CD4-positive, alpha-beta T cell treated with Interleukin-10 for 1 hour (primary cell): Measurements from ENCODE around the gene GEMIN8.
A peak's percentile ranks its signal among the peaks of the same experiment; 100 is the strongest.

Experiments
- DNase-seq: peaks from one replicate; pipeline ENCODE4 v3.0.0-alpha.2; 2020

GEMIN8 gene, protein sequence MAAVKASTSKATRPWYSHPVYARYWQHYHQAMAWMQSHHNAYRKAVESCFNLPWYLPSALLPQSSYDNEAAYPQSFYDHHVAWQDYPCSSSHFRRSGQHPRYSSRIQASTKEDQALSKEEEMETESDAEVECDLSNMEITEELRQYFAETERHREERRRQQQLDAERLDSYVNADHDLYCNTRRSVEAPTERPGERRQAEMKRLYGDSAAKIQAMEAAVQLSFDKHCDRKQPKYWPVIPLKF

DNA sequence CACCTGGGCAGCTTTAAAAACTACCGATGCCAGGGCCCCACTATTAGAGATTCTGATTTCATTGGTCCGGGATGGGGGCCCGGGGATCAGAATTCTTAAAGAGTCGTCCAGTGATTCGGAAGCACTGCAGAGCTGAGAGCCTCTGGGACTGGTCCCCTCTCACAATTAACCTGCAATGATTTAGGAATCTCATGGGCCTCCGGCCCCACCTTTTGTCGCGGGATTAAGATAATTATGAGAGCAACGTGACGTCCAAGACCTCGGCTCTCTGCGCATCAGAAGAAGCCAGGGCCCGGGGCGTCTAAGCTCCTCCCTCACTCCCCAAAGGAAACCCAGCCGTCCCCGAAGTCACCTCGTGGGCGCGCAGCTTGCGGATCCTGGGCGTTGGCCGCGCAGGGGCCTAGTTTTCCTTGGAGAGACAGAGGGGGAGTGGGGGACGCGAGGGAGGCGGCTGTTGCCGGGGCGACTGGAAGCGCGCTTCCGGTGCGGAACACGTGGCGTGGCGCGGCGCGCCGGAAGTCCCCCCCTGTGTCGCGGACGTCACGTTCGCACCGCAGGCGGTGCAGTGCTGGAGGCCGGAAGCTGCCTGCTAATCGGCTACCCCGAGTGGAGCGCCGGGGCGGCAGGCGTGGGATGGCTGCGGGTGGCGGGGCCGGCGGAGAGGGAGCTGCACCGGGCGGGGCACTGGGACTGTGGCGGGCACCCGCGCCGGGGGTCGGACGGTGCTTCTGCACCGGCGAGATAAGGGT is at the start of gene GEMIN8:
GEMIN8 (minus strand) TSS at position 468 of the 749 bp plus-strand sequence. CDS start 8,414 bp downstream, outside the sequence.
- peak; percentile 87 for DNase-seq

- no peak for DNase-seq
Measured at GRCh38 chrX:14076639-14077038, 46.9 kb upstream of the GEMIN8 start.

DNA sequence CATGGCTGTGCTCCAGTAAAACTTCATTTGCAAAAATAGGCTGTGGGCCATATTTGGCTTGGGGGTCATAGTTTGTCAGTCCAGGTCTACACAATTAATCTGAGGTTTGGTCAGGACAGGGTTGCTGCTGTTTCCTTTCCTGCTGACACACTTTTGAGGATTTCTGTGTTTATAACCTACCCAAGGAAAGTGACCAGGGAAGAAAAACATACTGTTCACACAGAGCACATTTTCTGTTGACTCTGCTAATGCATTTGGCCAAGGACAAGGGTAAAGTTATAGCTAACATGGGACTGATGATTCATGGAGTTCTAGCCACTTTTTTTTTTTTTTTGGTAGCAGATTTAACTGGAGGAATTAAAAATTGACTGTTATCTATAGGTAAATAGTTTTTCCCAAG is 43.9 kb upstream of the GEMIN8 start:
- no peak for DNase-seq

DNA sequence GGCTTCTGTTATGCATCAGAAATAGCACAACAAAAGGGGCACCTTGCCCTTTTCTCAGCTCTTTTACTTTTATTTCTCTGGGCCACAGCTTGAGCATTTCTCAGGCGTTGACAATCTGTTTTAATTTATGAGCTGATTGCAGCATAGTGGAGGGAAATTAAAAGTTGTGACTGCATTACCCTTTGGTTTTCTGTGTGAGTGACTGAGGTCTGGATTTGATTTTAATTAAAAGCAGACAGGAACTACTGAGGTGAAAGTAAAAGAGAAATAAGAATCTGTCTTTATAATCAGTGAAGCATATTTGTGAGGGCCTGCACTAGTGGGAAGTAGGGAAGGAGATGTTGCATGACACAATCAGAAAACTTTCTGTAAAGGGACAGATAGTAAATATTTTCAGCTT is 43.4 kb upstream of the GEMIN8 start:
- DNase-seq = no peak

DNA sequence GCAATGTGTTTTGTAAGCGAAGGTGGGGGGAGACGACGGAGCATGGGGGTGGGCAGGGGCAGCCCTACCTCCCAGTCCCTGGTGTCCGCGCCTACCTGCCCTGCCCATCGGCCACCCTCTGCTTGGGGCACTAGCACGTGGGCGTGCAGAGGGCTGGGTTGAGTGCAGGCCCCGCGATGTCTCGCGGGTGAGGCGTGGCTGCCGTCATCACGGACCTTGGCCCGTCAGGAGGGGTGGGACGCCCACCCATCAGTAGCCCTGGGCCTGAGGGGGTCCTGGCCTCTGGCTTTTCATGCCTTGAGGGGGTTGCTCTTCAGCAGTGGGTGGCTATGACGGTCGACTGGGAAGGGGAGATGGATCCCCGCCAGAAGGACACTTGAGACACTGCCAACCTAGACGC is 36.1 kb upstream of the GEMIN8 start:
- no peak for DNase-seq

DNA sequence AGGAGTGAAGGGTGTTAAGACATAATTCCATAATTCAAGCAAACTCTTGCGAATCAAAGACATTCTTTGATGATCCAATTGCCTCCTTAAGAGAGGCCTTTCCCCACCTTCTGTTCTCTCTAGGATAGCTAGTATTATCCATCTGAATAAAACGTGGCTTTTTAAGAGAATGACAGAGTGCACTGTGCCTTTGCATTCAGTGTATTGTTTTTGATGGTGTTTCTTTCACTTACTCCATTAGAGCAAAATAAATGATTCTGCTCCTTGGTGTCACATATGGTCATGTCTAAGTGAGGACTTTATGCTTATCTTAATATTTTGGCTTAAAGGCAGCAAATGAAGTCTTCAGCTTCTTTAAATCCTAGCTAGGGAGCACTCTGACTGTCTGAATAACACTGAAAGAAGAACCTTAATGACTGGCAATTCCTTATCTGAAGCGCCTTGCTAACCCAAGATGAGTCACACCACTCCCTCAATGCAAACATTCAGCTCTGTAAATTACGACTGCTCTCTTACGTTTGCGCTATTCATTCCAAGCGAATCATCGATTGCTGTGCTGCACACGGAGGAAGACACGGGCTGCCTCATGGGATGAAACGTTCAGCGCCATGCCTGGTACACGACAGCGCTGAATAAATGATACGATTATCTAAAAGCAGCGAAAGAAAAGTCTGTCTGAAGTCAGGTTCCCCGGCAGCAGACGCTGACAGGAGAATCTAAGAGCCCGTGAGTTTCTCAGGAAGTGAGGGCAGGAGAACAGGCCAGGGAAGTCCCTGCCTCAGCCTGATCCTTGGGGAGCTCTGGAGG is 35.1 kb upstream of the GEMIN8 start:
- DNase-seq = no peak

- DNase-seq = no peak
Measured at GRCh38 chrX:14062524-14062923, 32.8 kb upstream of the GEMIN8 start.

DNA sequence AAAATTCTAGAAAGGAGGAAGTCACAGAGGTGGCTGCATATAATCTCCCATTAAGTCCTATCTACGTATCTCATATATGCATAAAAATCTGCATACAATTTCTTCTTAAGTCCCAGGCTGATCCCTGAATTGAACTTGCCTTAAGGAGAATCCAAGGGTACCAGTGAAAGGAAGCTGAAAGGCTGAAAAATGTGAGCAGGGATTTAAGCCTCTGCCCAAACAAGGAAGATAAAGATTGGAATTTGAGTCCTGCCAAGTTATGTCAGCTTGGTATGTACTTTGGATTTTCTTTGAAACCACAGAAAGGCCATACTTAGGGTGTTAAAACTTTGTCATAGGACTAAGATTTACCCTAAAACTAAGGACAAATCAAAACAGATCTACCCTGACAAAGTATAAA is 26.5 kb upstream of the GEMIN8 start:
- DNase-seq = no peak

- DNase-seq = no peak
Measured at GRCh38 chrX:14051416-14051815, 21.7 kb upstream of the GEMIN8 start.

- no peak for DNase-seq
Measured at GRCh38 chrX:14050709-14051108, 21.0 kb upstream of the GEMIN8 start.

- no peak for DNase-seq
Measured at GRCh38 chrX:14043209-14043608, 13.5 kb upstream of the GEMIN8 start.

DNA sequence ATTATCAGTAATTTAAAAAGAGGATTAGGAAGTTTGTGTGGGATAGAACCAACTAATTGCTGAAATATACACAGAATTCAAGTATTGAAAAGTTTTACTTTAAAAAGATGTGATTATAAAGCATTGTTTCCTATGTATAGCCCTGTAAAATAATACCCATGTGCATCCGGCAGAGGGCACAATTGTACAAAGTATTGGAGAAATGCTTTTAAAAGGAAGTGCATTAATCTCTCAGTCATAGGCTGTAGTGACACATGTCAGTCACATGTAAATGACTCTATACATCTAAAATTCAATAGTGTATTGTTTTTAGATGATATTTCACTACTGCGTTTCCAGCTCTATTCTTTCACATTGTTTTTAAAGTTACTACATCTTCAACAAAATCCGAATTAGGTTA is 9.7 kb upstream of the GEMIN8 start:
- DNase-seq = peak; percentile 71

GRCh38 chrX:14038375-14039085 is 8.8 kb upstream of the GEMIN8 start:
- no peak for DNase-seq

GRCh38 chrX:14032406-14032805 is 2.7 kb upstream of the GEMIN8 start:
- DNase-seq = peak; percentile 72

GRCh38 chrX:14030174-14030530 is 460 bp upstream of the GEMIN8 start:
- DNase-seq = no peak

DNA sequence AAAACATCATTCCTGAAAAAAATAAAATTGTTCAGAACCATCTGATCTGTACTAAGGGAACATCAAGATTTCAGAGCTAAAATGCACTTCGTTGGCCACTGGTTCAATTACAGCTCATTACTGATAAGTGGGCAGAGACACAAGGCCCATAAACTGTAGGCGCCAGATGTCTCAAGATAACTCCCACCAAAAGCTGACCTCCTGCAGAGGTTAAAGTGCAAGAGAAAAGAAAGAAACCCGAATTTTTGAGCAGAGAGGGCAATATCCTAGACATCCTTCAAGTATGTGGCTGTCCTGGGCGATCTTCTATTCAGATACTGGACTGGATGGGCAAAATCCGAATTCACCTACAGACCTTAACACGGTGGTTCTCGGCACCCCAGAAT is 660 bp downstream of the GEMIN8 start:
- DNase-seq = no peak

DNA sequence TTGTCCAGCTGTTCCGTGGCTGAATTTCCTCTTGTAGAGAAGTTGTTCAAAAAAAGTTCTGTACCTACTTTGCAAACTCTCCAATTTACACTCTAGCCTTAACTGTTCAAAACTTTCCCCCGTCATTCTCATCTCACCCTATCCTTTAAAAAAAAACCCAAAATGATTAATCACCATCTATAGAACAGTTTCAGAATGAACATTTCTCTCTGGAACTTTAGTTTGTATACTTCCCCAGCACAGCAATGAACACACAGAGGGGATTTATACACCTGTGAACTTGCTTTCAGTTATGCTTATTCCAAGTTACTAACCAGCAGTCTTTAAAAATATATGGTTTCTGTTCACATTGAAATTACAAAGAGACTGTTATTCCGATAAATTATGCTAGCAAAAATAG is 1.2 kb downstream of the GEMIN8 start:
- DNase-seq = no peak

GRCh38 chrX:14027511-14028019 is 2.1 kb downstream of the GEMIN8 start:
- no peak for DNase-seq

GRCh38 chrX:14027036-14027435 is 2.7 kb downstream of the GEMIN8 start:
- DNase-seq = peak; percentile 33

DNA sequence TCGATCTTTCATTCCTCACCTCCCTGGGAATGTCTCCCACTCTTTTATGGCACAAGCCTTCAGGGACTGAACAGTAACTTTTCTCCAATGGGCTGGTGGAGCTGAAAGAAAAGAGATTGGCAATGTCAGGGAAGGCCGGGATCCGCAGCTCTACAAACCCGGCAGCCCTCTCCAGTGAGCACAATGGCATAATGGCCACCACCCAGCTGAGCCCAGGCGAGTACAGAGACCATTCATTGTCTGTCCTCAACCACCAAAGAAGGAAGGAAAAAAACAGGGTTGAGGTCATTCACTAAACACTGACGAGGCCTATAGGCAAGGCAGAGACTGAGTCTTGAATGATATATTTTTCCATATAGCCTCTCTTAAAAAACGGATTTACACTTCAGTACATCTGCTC is 3.6 kb downstream of the GEMIN8 start:
- no peak for DNase-seq

- no peak for DNase-seq
Measured at GRCh38 chrX:14022019-14022418, 7.7 kb downstream of the GEMIN8 start.

DNA sequence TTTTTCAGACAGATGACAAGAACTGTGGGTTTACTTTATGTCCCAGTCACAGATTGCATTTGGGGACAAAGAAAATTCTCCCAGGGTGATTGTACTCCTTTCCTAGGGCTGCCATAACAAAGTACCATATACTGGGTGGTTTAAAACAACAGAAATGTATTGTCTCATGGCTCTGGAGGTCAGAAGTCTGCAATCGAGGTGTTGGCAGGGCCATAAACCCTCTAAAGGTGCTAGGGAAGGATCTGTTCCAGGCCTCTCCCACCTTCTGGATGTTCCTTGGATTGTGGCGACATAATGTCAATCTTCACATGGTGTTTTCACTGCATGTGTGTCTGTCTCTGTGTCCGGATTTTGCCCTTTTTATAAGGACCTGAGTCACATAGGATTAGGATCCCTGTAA is 12.3 kb downstream of the GEMIN8 start:
- DNase-seq = no peak

GRCh38 chrX:14015941-14016340 is 13.8 kb downstream of the GEMIN8 start:
- no peak for DNase-seq
